SK-N-SH (cell line): ENCODE results near the gene STX18. TPM values are rescaled to one million over a fixed set of nuclear protein-coding genes. Genes with fewer than 3 reads are reported as not detected.

ENCODE experiments used
- CTCF ChIA-PET: fragments of 300-600, 350-600 bp; formaldehyde crosslinking; extraction: SDS; loops from one replicate; lab custom pipeline; 2021; lab: Yijun Ruan, JAX
- POLR2A ChIA-PET: fragments of 350-600 bp; sonication (Branson Sonifier 250); formaldehyde crosslinking; extraction: SDS; loops from one replicate; lab custom pipeline; 2020; ENCODE audit warnings: antibody characterized with exemption, inconsistent platforms; lab: Yijun Ruan, JAX
- DNase-seq: peaks from one replicate; pipeline ENCODE4 v3.0.0; 2012
- H2AFZ ChIP-seq: fragments of 200-600 bp; sonication (generic); 2 replicates; pipeline ENCODE4 v1.8.1; 2016; ENCODE audit warnings: antibody characterized with exemption, mild to moderate bottlenecking, low read depth
- H3F3A ChIP-seq: fragments of 200-600 bp; sonication (generic); replicated peaks from 2 replicates; pipeline ENCODE3; 2016; ENCODE audit warnings: antibody characterized with exemption, mild to moderate bottlenecking; ENCODE audit not compliant: insufficient read depth
- H3K27ac ChIP-seq, 2 experiments: fragments of 200-500 bp in 1 of 2; fragments of 200-600 bp in 1 of 2; sonication (Bioruptor generic) in 1 of 2; sonication (generic), shearing (Covaris generic) in 1 of 2; 2 replicates each; pipeline versions ENCODE4 v1.5.1 to v1.6.1; 2014 to 2016; ENCODE audit warnings: low read depth in 2 of 2, inconsistent platforms in 1 of 2, low read length in 1 of 2, mild to moderate bottlenecking in 1 of 2, mixed read lengths in 1 of 2
- H3K27me3 ChIP-seq: fragments of 200-600 bp; sonication (generic), shearing (Covaris generic); 2 replicates; pipeline ENCODE4 v1.6.1; 2016; ENCODE audit warnings: mixed run types; ENCODE audit not compliant: insufficient read depth
- H3K36me3 ChIP-seq, 2 experiments: fragments of 200-500 bp in 1 of 2; fragments of 200-600 bp in 1 of 2; sonication (Bioruptor generic) in 1 of 2; sonication (generic) in 1 of 2; replicated peaks in 1 of 2; 2 replicates each; pipeline versions ENCODE3 to v1.5.1; 2014 to 2016; ENCODE audit warnings: low read length in 1 of 2, mild to moderate bottlenecking in 1 of 2; ENCODE audit not compliant: insufficient read depth in 2 of 2, control insufficient read depth in 1 of 2
- H3K4me1 ChIP-seq, 2 experiments: fragments of 200-500 bp in 1 of 2; fragments of 200-600 bp in 1 of 2; sonication (Bioruptor generic) in 1 of 2; sonication (generic), shearing (Covaris generic) in 1 of 2; 2 replicates each; pipeline versions ENCODE4 v1.5.1 to v1.6.1; 2014 to 2016; ENCODE audit warnings: low read depth in 1 of 2, low read length in 1 of 2, mixed run types in 1 of 2; ENCODE audit not compliant: insufficient read depth in 2 of 2, control insufficient read depth in 1 of 2
- H3K4me2 ChIP-seq: fragments of 200-600 bp; sonication (generic), shearing (Covaris generic); 2 replicates; pipeline ENCODE4 v1.6.1; 2017; ENCODE audit warnings: mixed run types
- H3K4me3 ChIP-seq, 2 experiments: fragments of 200-500 bp in 1 of 2; fragments of 200-600 bp in 1 of 2; sonication (Bioruptor generic) in 1 of 2; sonication (generic), shearing (Covaris generic) in 1 of 2; 2 replicates each; pipeline versions ENCODE4 v1.5.1 to v1.8.1; 2014 to 2016; ENCODE audit warnings: low read depth in 2 of 2, inconsistent platforms in 1 of 2, low read length in 1 of 2, mild to moderate bottlenecking in 1 of 2, mixed read lengths in 1 of 2, moderate library complexity in 1 of 2
- H3K79me2 ChIP-seq: fragments of 200-600 bp; sonication (generic); 2 replicates; pipeline ENCODE4 v1.8.1; 2017; ENCODE audit warnings: mild to moderate bottlenecking; ENCODE audit not compliant: insufficient read depth
- H3K9ac ChIP-seq: fragments of 200-600 bp; sonication (generic); 2 replicates; pipeline ENCODE4 v1.6.1; 2017; ENCODE audit warnings: mixed run types
- H3K9me2 ChIP-seq: fragments of 200-600 bp; sonication (generic); 2 replicates; pipeline ENCODE4 v1.6.1; 2017; ENCODE audit warnings: mixed run types
- H3K9me3 ChIP-seq: fragments of 200-600 bp; sonication (generic); 2 replicates; pipeline ENCODE4 v1.6.1; 2017; ENCODE audit warnings: mixed run types, mild to moderate bottlenecking, moderate library complexity
- H4K20me1 ChIP-seq: fragments of 200-600 bp; sonication (generic); 2 replicates; pipeline ENCODE4 v1.6.1; 2017; ENCODE audit warnings: mild to moderate bottlenecking, mixed run types; ENCODE audit not compliant: insufficient read depth
- GATA2 ChIP-seq: sonication (generic); formaldehyde crosslinking; IDR thresholded peaks from 2 replicates; pipeline ENCODE4 v1.5.0; 2020; ENCODE audit warnings: mild to moderate bottlenecking, missing genetic modification reagents
- MEF2A ChIP-seq: IDR thresholded peaks from 2 replicates; pipeline ENCODE4 v1.4.0; 2012; ENCODE audit warnings: low read depth, borderline replicate concordance
- NFIC ChIP-seq: IDR thresholded peaks from 2 replicates; pipeline ENCODE4 v1.4.0; 2012; ENCODE audit warnings: borderline replicate concordance
- NRF1 ChIP-seq: IDR thresholded peaks from 2 replicates; pipeline ENCODE4 v1.6.1; 2012; ENCODE audit warnings: low read depth, mild to moderate bottlenecking, low read length
- RAD21 ChIP-seq: IDR thresholded peaks from 2 replicates; pipeline ENCODE4 v1.6.1; 2012; ENCODE audit warnings: mild to moderate bottlenecking, low read length
- TCF12 ChIP-seq: IDR thresholded peaks from 2 replicates; pipeline ENCODE4 v1.4.0; 2012
- WGBS: methylation state at CpG from one replicate; pipeline ENCODE4 v1.1.6; 2017; ENCODE audit warnings: low lambda C conversion rate; 5-methylcytosine and 5-hydroxymethylcytosine counted together
- polyA plus RNA-seq, 3 experiments: library from polyadenylated mRNA; depleted of rRNA; stranded (reverse); fragments of >200 nt; gene quantifications; 2 replicates each; pipeline ENCODE4 v1.2.3, GENCODE V29; 2012
- TF ChIP-seq, protein P1 (sequence below): IDR thresholded peaks from 2 replicates; pipeline ENCODE4 v1.4.0; 2012; ENCODE audit warnings: low read depth
- TF ChIP-seq, protein P2 (sequence below): fragments of 150-350 bp; IDR thresholded peaks from 2 replicates; pipeline ENCODE4 v1.6.1; 2016; ENCODE audit warnings: mild to moderate bottlenecking, low read depth, low read length

Gene STX18
- polyA plus RNA-seq, 1 of the 3 experiments (the other 2 are of a cell fraction), result 17.3 TPM

DNA sequence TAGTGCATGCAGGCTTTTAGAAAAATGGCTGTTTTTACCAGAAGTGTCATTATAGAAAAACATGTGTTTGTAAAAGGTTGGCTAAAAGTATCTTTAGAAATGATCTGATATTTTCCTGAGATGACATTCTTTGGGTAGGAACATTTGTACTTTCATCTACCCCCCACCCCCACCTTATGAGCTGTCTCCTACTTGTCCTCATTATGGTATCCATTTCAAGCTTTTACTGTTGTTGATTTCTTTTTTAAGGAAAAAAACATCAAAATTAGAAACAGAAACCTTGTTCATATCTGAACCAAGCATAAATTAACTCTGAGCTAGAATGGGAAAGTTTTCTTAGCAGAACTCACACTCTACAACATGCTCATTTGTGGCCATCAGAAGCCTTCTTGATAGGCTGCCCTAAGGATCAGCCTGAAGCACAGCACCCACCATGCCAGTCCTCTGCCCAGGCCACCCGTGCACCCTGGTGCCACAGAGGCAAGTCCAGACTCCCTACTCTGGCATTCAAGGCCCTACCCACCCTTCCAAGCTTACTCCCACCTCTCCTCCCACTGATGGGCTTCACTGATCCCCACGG, 105.5 kb downstream of the STX18 start:
- Histone ChIP-seq H3K9me2 (no peaks in the 10 kb centered on the region), H3K4me2 (no peak overlapping the region), H3K9me3 (no peaks in the 10 kb centered on the region), H3K4me3 (no peak overlapping the region), H3K27me3 (no peaks in the 10 kb centered on the region), H3K36me3 (peaks cover 16 to 22% of the 10 kb centered on the region in 2 experiments), H3K4me1 (peaks cover 0 to 3% of the 10 kb centered on the region in 2 experiments; a peak in 1 of 4 replicates)
- CTCF ChIA-PET, result interaction anchor here (1.4 kb wide), 1 partner anchor 11 kb away, joined by 3 read pairs; no protein-coding TSS in a partner anchor
- TF ChIP-seq, protein P1, sequence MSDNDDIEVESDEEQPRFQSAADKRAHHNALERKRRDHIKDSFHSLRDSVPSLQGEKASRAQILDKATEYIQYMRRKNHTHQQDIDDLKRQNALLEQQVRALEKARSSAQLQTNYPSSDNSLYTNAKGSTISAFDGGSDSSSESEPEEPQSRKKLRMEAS, result no peak
- no peak for TF ChIP-seq RAD21
- TF ChIP-seq, protein P2, sequence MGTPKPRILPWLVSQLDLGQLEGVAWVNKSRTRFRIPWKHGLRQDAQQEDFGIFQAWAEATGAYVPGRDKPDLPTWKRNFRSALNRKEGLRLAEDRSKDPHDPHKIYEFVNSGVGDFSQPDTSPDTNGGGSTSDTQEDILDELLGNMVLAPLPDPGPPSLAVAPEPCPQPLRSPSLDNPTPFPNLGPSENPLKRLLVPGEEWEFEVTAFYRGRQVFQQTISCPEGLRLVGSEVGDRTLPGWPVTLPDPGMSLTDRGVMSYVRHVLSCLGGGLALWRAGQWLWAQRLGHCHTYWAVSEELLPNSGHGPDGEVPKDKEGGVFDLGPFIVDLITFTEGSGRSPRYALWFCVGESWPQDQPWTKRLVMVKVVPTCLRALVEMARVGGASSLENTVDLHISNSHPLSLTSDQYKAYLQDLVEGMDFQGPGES, result no peak
- TF ChIP-seq MEF2A, result no peak
- no peak for TF ChIP-seq TCF12
- no peak for TF ChIP-seq NFIC
- no peak for TF ChIP-seq NRF1
- TF ChIP-seq, all 33 proteins: peak for 0
- H4K20me1 ChIP-seq, result no peaks in the 10 kb centered on the region
- H3F3A ChIP-seq, result no peaks in the 10 kb centered on the region
- no peak overlapping the region for H3K27ac ChIP-seq
- H3K9ac ChIP-seq, result no peak overlapping the region
- no peak overlapping the region for H2AFZ ChIP-seq
- POLR2A ChIA-PET, result no interaction called here
- 75% methylated on average over 2 of the region's 2 CpGs for WGBS
- H3K79me2 ChIP-seq, result no peaks in the 10 kb centered on the region
- no peak for DNase-seq

DNA sequence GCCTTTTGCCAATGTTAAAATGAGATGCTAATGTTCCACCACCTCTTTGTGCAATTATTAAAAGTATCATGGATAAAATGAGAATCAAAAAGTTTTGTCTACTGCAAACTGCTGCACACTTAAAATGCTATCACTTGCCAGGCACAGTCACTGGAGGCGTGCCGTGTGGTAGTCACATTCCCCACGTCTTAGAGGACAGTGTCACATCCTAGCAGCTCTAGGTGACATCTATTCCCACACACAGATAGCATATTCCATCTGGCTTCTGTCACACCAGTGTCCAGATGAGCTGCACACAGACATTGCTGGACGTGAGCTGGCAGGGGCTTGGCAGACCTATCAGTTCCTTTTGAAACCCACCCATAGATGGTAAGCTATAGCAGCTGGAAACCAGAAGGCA, 107.9 kb downstream of the STX18 start:
- Histone ChIP-seq H3K9me2 (no peaks in the 10 kb centered on the region), H3K9me3 (no peaks in the 10 kb centered on the region), H3K4me3 (no peak overlapping the region), H3K4me1 (peaks cover 0 to 3% of the 10 kb centered on the region in 2 experiments; a peak in 1 of 4 replicates), H3K27me3 (no peaks in the 10 kb centered on the region), H3K27ac (no peak overlapping the region), H3K79me2 (no peaks in the 10 kb centered on the region), H3K4me2 (no peak overlapping the region), H4K20me1 (no peaks in the 10 kb centered on the region), H3F3A (peaks cover 4% of the 10 kb centered on the region), H3K9ac (no peak overlapping the region), H2AFZ (no peak overlapping the region), H3K36me3 (peaks cover 16 to 24% of the 10 kb centered on the region in 2 experiments)
- POLR2A ChIA-PET, result interaction anchor here (1.1 kb wide), 1 partner anchor 42 kb away, joined by 3 read pairs; no protein-coding TSS in a partner anchor
- no peak for DNase-seq
- 91% methylated on average over 4 of the region's 4 CpGs for WGBS
- peak; percentile 21; the same call in 1 of the 2 replicates for TF ChIP-seq GATA2 (CRISPR knock-in tag)
- no peak for TF ChIP-seq NRF1
- CTCF ChIA-PET, result interaction anchor here (0.9 to 1.4 kb wide), 2 partner anchors 29 to 49 kb away, joined by 3 read pairs; no protein-coding TSS in a partner anchor
